Duodenal mucosa (tissue), 2 donors: ENCODE measurements around the gene IFTAP.
"Not testable (repeated sequence)": the region's sequence is repeated elsewhere in the genome, so short reads cannot be mapped to it uniquely, and the experiment has no call there.

Source experiments
- H3K27ac ChIP-seq: one replicate; pipeline ENCODE4 v1.7.0; 2013; ENCODE audit warnings: low read depth, low read length
- H3K27me3 ChIP-seq, 2 donors: one replicate each; pipeline ENCODE4 v1.7.0; 2013; ENCODE audit warnings: low read length in 2 of 2, control low read depth in 1 of 2; ENCODE audit not compliant: insufficient read depth in 2 of 2, control insufficient read depth in 1 of 2
- H3K36me3 ChIP-seq, 2 donors: one replicate each; pipeline ENCODE4 v1.7.0; 2013; ENCODE audit warnings: low read length in 2 of 2, control low read depth in 1 of 2; ENCODE audit not compliant: insufficient read depth in 2 of 2, control insufficient read depth in 1 of 2
- H3K4me1 ChIP-seq, 2 donors: one replicate each; pipeline ENCODE4 v1.7.0; 2013; ENCODE audit warnings: low read length in 2 of 2, control low read depth in 1 of 2; ENCODE audit not compliant: insufficient read depth in 2 of 2, control insufficient read depth in 1 of 2
- H3K4me3 ChIP-seq, 2 donors: one replicate each; pipeline ENCODE4 v1.7.0; 2013; ENCODE audit warnings: low read length in 2 of 2, low read depth in 1 of 2
- H3K9ac ChIP-seq, 2 donors: one replicate each; pipeline ENCODE4 v1.7.0; 2013; ENCODE audit warnings: low read length in 2 of 2, low read depth in 1 of 2
- H3K9me3 ChIP-seq, 2 donors: one replicate each; pipeline ENCODE4 v1.7.0; 2013; ENCODE audit warnings: low read length in 2 of 2, control low read depth in 1 of 2; ENCODE audit not compliant: control insufficient read depth in 1 of 2

IFTAP gene

GRCh38 chr11:36594316-36594989 is at the start of gene IFTAP:
Gene IFTAP (plus strand): TSS chr11:36594502. CDS start chr11:36610104, 15,602 bp downstream.
- H3K36me3 ChIP-seq = no peaks in the 10 kb centered on the region
- peak within 1 kb of the TSS; percentile 92 to 94 for H3K4me3 ChIP-seq
- H3K27me3 ChIP-seq = peaks cover 0 to 4% of the 10 kb centered on the region in 2 donors
- H3K9ac ChIP-seq = peak within 1 kb of the TSS; percentile 49 to 67
- no peak within 1 kb of the TSS for H3K27ac ChIP-seq
- H3K9me3 ChIP-seq = no peaks in the 10 kb centered on the region
- peaks cover 0 to 8% of the 10 kb centered on the region in 2 donors for H3K4me1 ChIP-seq

- Histone ChIP-seq H3K4me3 (no peak overlapping the region), H3K9me3 (no peaks in the 10 kb centered on the region), H3K27me3 (no peaks in the 10 kb centered on the region), H3K9ac (no peak overlapping the region), H3K27ac (no peak overlapping the region), H3K36me3 (no peaks in the 10 kb centered on the region), H3K4me1 (no peaks in the 10 kb centered on the region)
These were observed 43.8 kb upstream of the IFTAP start for GRCh38 chr11:36550385-36551115.

- H3K27ac ChIP-seq, H3K9ac ChIP-seq, H3K36me3 ChIP-seq, H3K4me3 ChIP-seq, H3K4me1 ChIP-seq, H3K9me3 ChIP-seq, H3K27me3 ChIP-seq: not testable (repeated sequence)
These were observed 36.9 kb upstream of the IFTAP start for GRCh38 chr11:36557390-36557789.

- Histone ChIP-seq H3K36me3 (no peaks in the 10 kb centered on the region), H3K9ac (no peak overlapping the region), H3K27me3 (no peaks in the 10 kb centered on the region), H3K9me3 (no peaks in the 10 kb centered on the region), H3K4me1 (peaks cover 0 to 5% of the 10 kb centered on the region in 2 donors), H3K4me3 (peak overlapping the region in 1 of 2 donors; percentile 61), H3K27ac (no peak overlapping the region)
These were observed 36.3 kb upstream of the IFTAP start for GRCh38 chr11:36557991-36558390.

GRCh38 chr11:36558571-36559413 is 35.5 kb upstream of the IFTAP start:
- Histone ChIP-seq H3K27me3 (no peaks in the 10 kb centered on the region), H3K9me3 (no peaks in the 10 kb centered on the region), H3K27ac (no peak overlapping the region), H3K9ac (no peak overlapping the region), H3K4me1 (peaks cover 0 to 5% of the 10 kb centered on the region in 2 donors), H3K36me3 (no peaks in the 10 kb centered on the region), H3K4me3 (peak overlapping the region; percentile 32 to 61)

- Histone ChIP-seq H3K9me3 (no peaks in the 10 kb centered on the region), H3K9ac (peak overlapping the region in 1 of 2 donors; percentile 48), H3K36me3 (no peaks in the 10 kb centered on the region), H3K27ac (no peak overlapping the region), H3K4me1 (peaks cover 4 to 5% of the 10 kb centered on the region in 2 donors), H3K4me3 (peak overlapping the region; percentile 60 to 67), H3K27me3 (no peaks in the 10 kb centered on the region)
These were observed 29.8 kb upstream of the IFTAP start for GRCh38 chr11:36564376-36565030.

GRCh38 chr11:36565031-36565610 is 29.2 kb upstream of the IFTAP start:
- Histone ChIP-seq H3K4me3 (peak overlapping the region; percentile 60 to 67), H3K27ac (no peak overlapping the region), H3K36me3 (no peaks in the 10 kb centered on the region), H3K9me3 (no peaks in the 10 kb centered on the region), H3K9ac (no peak overlapping the region), H3K4me1 (peaks cover 4 to 5% of the 10 kb centered on the region in 2 donors), H3K27me3 (no peaks in the 10 kb centered on the region)

GRCh38 chr11:36566407-36567053 is 27.8 kb upstream of the IFTAP start:
- H3K27ac ChIP-seq = no peak overlapping the region
- peaks cover 4 to 5% of the 10 kb centered on the region in 2 donors for H3K4me1 ChIP-seq
- H3K9ac ChIP-seq = no peak overlapping the region
- H3K9me3 ChIP-seq = no peaks in the 10 kb centered on the region
- H3K4me3 ChIP-seq = no peak overlapping the region
- no peaks in the 10 kb centered on the region for H3K27me3 ChIP-seq
- H3K36me3 ChIP-seq = no peaks in the 10 kb centered on the region

GRCh38 chr11:36567694-36568093 is 26.6 kb upstream of the IFTAP start, which contains the start of gene RAG1:
Gene RAG1 (plus strand): TSS chr11:36568007. CDS start chr11:36573305, 5,298 bp downstream.
- H3K4me1 ChIP-seq = peaks cover 4 to 5% of the 10 kb centered on the region in 2 donors
- H3K27ac ChIP-seq = no peak within 1 kb of the TSS
- H3K9ac ChIP-seq = no peak within 1 kb of the TSS
- no peaks in the 10 kb centered on the region for H3K27me3 ChIP-seq
- no peaks in the 10 kb centered on the region for H3K36me3 ChIP-seq
- H3K4me3 ChIP-seq = no peak within 1 kb of the TSS
- H3K9me3 ChIP-seq = no peaks in the 10 kb centered on the region
